Stimulated activated CD8-positive, alpha-beta memory T cell treated with anti-CD3 and anti-CD28 coated beads, Interleukin-15, amount 100 ng/mL, for 24 hours (primary cell): ENCODE results near the gene GPD1.
"Not testable (repeated sequence)": the region's sequence is repeated elsewhere in the genome, so short reads cannot be mapped to it uniquely, and the experiment has no call there.

ENCODE experiments used
- DNase-seq: peaks from one replicate; pipeline ENCODE4 v3.0.0-alpha.2; 2020; ENCODE audit warnings: low read depth

Gene GPD1

DNA sequence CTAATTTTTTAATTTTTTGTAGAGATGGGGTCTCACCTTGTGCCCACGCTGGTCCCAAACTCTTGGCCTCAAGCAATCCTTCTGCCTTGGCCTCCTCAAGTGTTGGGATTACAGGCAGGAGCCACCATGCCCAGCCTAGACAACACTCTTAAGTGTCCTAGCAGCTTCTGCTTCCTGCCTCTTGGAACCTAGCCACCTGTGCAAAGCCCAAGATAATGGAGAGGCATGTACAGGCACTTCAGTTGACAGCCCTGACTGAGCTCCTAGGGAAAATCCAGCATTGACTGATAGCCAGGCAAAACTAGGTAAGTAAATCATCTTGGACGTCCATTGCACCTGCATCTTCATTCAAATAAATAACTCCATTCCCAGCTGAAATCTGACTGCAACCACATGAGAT is 23.7 kb downstream of the GPD1 start:
- no peak for DNase-seq

DNA sequence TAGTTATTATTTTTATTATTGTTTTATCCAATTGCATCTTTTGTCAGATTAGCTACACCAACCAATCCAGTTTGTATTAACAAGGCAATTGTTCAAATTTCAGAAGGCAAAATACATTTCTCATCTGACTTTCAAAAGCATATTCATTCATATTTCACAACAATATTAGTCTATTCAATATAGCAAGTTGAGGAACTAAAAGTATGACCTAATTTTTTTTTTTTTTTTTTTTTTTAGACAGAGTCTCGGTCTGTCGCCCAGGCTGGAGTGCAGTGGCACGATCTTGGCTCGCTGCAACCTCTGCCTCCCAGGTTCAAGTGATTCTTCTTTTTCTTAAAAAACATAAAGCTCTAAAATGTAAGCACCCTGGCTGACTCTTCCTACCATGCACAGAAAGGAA is 25.5 kb downstream of the GPD1 start:
- no peak for DNase-seq

DNA sequence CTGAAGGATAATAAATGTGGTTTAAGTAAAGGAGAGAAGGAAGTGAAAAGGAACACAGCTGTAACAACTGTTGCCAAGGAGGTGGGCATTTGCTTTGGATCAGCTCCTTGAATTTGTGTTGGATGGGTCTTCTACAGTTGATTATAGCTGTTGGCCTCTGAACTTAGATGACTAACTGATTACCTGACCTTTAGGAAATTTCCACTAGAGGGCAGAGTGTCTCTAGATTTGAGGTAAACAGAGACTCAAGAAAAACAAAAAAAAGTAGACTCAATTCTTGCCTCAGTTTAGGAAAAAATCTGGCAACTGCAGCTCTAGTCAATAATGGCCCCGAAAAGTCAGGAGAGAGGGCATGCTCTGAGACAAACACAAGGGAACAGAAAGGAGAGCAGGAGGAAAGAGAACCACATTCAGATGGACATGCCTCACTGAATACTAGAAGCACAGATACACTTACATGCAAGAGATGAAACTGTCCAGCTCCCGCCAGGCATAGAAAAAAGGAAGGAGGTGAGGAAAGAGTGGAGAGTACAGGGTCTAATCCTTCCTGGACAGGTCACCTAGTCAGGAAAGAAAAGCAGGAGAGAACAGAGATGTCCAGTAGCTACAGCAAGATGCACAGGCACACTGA is 28.8 kb downstream of the GPD1 start:
- DNase-seq: no peak

DNA sequence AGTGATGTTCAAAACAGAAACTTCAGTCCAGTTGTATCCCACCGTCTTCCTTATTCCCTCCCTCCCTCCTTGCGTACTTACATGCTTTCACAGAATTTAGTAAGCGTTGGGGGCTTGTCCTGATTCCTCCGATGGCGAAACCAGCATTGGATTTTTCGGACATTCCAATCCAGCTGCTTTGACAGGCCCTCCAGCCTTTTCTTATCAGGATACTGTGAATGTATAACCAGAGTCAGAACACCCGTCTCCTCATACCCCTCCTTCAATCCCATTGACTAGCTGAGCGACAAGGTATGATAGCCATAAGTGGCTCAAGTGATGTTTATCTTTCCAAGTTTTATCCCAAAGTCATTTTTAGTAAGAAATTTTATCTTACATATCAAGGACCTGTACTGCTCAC is 39.2 kb downstream of the GPD1 start:
- DNase-seq: no peak

DNA sequence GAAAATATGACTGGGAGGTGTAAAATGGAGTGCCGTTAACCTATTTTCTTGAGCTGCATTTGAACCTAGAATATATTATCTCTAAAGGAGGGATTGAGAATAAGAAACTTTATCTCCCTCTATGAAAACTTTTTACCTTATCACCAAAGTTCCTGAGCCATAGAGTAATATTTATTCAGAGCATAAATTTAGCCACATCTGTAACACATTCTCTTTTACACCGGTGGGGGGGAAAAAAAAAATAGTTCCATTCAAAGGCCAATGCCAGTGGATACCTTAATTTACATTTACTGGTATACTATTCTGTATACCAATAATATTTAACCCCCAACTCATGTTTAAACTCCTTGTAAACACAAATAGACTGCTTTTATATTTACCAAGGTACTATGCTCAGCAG is 41.6 kb downstream of the GPD1 start:
- DNase-seq: no peak

DNA sequence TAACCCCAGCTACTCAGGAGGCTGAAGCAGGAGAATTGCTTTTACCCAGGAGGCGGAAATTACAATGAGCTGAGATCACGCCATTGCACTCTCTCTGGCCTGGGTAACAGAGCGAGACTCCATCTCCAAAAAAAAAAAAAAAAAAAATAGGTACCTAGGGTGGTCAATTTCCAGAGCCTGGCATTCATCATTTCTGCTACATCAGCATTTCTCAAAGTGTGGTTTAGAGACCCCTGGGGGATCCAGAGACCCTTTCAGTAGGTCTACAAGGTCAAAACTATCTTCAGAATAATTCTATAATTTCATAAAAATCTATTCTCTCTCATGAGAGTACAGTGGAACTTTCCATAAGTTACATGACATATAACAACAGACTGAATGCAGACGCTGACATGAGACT is 43.5 kb downstream of the GPD1 start:
- no peak for DNase-seq

DNA sequence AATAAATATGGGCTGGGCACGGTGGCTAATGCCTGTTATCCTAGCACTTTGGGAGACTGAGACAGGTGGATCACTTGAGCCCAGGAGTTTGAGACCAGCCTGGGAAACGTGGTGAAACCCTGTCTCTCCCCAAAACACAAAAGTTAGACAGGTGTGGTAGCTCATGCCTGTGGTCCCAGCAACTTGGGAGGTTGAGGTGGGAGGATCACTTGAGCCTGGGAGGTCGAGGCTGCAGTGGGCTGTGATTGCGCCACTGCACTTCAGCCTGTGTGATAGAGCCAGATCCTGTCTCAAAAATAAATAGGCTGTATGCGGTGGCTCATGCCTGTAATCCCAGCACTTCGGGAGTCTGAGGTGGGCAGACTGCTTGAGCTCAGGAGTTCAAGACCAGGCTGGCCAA is 44.2 kb downstream of the GPD1 start:
- DNase-seq: not testable (repeated sequence)

DNA sequence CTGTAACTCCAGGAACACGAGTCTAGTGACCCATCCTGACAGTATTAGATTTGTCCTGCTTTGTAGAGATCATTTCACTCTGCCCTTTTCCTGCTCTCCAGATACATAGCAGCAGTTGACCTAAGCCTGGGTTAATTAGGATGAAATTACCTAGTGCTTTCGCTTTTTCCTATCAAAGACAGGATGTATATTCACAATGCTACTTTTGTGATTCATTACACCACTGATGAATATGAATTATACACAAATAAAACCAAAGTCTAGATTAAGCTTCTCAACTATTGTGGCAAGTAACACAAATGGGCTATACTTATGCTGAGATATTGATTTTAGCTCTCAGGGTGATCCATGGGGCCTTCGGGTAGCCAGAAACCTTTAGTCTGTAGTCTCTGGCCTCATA is 45.5 kb downstream of the GPD1 start:
- DNase-seq: no peak

DNA sequence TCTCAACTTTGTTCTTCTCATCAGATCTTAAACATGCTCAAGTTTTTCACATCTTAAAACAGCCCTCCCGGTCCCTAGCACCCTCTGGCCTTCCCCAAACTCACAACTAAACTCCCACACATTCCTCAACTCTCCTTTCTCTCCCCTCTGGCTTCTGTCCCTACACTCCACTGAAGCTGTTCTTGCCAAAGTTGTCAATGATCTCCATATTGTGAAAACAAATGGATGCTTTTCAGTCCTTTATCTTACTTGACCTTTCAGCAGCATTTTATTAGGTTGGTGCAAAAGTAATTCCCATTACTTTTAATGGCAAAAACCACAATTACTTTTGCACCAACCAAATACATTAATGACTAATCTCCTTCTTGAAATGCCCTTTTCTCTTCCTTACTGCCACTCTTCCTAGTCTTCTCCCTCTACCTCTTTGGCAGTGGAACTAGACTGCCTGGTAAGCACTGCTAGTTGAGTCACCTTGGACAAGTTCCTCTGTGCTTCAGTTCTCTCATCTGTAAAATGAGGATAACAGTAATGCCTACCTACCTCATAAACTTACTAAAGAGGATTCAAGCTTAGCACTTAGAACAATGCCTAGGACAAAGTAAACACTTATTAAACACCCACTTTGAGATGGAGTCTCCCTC is 47.4 kb downstream of the GPD1 start:
- no peak for DNase-seq

DNA sequence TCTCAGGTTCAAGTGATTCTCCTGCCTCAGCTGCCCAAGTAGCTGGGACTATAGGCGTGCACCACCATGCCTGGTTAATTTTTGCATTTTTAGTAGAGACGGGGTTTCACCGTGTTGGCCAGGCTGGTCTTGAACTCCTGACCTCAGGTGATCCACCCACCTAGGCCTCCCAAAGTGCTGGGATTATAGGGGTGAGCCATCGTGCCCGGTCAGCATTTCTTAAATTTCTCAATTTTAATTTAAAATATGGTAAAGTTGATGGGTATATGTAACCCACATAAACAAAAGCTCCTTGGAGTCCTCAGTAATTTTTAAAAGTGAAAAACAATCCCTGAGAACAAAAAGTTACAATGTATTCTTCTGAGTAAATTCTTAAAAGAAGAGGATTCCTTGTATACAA is 51.1 kb downstream of the GPD1 start:
- not testable (repeated sequence) for DNase-seq

DNA sequence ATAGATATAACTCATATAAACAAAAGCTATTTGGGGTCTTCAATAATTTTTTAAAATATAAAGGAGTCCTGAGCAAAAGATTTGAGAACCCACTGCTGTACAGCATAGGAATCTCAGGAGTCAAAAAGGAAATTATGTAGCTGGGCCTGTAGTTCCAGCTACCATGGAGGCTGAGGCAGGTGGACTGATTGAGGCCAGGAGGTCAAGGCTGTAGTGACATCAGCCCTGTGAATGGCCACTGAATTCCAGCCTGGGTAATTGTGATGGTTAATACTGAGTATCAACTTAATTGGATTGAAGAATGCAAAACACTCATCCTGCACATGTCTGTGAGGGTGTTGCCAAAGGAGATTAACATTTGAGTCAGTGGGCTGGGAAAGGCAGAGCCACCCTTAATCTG is 52.8 kb downstream of the GPD1 start:
- no peak for DNase-seq

DNA sequence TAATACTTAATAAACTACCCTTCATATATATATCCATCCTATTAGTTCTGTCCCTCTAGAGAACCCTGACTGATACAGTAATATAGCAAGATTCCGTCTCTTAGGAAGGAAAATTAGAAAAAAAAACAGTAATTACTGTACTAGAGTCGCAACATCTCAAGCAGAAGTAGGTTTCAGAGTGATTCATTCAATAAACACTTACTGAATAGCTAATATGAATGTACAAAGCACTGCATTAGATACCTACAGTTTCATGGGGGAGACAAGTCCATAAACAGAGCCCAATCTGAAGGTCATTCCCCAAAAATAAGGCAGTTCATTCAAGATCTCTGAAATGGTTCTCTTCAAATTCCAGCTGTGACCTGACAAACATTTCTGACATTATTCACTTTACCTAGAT is 53.5 kb downstream of the GPD1 start:
- DNase-seq: no peak

DNA sequence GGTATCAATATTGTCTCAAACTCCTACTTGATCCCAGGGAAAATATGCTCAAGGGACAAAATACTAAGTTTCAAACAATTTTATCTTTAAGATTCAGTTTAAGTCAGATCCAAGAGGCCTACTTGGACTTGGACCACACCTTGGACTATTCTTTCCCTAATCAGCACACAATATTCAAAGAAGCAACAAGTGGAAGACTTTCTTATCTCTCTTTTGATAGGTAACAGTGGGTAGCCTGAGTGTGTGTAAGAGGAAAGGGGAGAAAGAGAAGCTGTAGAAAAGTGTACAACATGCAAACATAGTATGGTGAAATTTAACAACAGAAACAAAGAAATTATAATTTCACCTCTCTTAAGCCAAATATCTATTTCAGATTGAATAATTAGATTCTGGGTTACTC is 56.8 kb downstream of the GPD1 start:
- DNase-seq: no peak
